GM21528 (cell line): ENCODE measurements around the gene LCN1.
"Not testable (repeated sequence)": the region's sequence is repeated elsewhere in the genome, so short reads cannot be mapped to it uniquely, and the experiment has no call there.

Experiments
- ATAC-seq: cut with Tn5 transposase; IDR thresholded peaks from one replicate; pipeline ENCODE4 v1.9.1; 2021; ENCODE audit warnings: mild to moderate bottlenecking, moderate library complexity; ENCODE audit not compliant: unreplicated experiment, low FRiP score

The LCN1 gene

DNA sequence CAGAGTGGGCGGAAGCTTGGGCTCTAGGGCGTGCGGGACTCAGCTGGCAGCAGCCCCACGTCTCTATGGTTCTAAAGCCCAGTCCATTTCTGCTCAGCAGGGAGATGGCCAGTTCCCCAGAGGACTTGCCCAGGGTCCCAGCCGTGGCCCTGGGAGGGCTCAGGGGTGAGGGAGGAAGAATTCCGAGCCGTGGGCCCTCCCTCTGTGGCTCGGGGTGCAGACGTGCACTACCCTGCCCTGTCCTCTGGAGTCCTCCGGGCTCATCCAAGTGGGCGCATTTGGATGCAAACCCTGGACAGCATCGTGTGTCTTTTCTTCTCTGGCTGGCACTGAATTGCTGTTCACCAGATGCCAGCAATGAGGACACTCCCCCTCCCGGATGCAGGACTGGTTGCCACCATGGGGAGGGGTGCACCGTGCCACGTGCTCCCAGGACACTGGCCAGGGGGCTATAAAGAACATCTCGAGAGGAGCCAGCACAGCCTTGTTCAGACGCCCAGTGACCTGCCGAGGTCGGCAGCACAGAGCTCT is 24.5 kb downstream of the LCN1 start, which contains the start of gene OBP2A:
TSS of gene OBP2A (plus strand) at position 481 of the 531 bp plus-strand sequence. CDS start 55 bp downstream, outside the sequence.
- ATAC-seq = not testable (repeated sequence)

DNA sequence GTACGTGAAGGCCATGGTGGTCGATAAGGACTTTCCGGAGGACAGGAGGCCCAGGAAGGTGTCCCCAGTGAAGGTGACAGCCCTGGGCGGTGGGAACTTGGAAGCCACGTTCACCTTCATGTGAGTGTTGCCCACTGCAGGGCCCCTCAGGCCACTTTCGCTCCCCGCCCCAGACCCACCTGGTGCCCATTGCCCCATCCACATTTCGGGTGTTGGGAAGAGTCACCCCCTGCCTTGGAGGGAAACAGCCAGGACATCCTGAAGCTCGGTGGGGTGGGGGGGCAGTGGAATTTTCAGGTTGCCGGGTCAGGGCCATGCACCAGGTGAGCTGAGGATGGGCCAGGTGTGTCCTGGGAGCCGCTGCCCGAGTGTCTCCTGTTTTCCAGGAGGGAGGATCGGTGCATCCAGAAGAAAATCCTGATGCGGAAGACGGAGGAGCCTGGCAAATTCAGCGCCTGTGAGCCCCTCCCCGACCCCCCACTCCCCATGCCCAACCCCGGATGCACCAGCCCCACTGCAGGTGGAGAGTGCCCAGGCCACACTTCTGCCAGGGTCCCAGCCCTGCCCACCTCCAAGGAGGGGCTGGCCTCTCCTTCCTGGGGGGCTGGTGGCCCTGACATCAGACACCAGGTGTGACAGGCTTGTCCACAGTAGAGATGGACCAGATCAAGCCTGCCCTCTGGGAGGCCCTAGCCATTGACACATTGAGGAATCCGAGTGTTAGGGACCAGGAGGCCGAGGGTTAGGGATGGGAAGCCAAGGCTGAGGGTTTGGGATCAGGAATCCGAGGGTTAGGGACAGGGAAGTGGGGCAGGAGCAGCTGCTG is 25.8 kb downstream of the LCN1 start:
- not testable (repeated sequence) for ATAC-seq

DNA sequence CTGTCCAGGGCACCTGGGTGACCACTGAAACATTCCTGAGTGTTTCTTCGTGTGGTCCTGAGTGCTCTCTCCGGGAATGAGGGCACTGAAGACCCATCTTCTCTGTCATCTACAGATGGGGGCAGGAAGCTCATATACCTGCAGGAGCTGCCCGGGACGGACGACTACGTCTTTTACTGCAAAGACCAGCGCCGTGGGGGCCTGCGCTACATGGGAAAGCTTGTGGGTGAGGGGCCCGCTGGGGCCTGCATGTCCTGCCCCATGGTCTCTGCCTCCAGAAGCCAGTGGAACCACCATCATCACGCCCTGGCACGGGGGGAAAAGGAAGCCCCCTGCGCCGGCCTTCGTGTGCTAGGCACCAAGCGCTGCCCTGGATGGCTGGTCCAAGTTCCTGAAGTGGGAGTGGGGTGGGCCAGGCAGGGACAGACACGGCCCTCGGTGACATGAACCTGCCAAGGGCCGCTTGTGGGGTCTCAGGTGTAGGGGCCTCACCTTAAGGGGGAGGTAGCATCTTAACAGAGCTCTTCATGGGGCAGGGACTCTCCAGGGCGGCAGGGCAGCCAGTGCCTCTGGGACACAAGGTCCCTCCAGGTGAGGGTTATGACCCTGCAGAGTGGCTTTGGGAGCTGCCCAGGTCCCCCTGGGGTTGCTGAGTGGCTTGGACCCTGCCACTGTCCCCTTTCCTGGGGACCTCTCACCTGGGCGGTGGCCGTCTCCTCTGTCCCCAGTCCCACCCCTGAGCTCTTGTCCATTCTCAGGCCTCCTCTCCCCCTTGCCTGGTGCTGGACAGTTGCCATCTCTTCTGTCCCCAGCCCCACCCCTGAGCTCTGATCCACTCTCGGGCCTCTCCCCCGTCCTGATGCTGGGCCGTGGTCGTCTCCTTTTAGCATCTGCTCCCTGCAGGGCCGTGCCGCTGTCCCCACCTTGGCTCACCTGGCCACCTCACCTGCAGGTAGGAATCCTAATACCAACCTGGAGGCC is 26.8 kb downstream of the LCN1 start:
- no peak for ATAC-seq

DNA sequence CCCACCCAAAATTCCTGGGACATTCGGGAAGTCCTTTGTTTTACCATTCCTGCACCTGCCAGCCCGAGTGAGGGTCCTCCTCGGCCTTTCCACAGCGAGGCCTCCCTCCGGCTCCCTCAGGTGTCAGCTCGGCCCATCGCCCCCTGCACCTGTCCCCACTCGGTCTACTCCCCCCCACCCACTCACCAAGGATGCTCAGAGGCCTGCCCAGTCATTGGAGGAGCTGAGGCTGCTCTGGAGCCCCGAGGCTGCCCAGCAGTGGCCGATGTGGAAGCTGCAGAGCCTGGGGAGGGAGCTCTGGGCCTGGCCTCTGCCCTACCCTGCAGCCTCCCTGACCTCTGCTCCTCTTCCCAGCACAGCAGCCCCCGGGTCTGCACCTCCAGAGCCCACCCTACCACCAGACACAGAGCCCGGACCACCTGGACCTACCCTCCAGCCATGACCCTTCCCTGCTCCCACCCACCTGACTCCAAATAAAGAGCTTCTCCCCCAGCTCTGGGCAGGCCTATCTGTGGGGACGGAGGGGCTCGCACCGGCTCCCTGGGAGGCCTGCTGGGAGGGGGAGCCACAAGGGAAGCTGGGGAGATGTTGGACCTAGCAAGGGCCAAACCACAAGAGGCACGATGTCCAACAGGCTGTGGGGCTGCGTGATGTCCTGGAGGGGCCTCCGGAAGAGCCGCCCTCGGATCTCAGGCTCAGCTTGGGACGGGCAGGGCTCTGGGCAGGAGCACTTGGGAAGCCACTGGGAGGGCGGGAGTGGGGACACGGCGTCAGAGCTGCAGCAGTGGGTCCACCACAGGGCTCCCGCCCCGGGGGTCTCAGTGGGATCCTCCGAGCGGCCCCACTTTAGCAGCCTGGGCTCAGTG is 28.5 kb downstream of the LCN1 start:
- ATAC-seq = not testable (repeated sequence)

DNA sequence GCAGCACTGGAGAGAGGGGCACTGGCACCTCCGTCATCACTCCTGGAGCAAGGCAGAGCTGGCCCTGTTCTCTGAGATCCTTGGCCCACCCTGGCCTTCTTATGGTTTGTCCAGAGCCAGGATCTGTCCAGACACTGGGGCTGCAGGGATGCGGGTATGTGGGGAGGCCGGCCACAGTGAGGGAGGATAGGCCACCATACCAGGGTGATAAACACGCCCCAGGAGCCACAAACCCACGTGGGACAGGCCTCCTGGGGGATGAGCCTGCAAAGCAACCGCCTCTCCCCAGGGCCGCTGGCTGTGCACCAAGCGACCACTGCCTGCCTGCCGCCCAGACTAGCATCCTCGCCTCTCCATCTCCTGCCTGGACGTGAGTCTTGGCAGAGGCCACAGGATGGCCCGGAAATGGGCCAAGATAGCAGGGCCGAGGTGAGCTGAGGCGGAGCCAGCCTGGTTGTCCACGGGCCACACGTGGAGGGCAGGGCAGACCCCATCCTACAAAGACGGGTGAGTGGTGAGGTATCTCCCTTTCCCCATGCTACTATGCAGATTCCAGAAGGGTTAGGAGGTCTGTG is 29.2 kb downstream of the LCN1 start:
- ATAC-seq = no peak

DNA sequence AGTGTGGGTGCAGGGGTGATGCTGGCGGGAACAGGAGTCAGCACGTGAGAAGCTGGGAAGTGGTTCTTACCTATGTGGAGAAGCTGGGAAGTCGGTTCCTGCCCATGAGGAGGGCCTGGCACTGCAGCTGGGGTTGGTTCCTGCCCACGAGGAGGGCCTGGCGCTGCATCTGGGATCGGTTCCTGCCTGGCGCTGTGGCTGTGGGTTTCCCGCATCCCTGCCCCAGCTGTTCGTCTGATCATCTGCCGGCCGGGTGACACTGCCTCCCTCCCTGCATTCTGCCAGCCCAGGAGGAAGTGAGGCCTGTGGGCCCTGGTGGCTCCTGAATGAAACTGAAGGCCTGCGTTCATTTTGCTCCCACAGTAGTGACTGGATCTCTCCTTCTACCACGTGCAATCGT is 29.8 kb downstream of the LCN1 start:
- no peak for ATAC-seq

DNA sequence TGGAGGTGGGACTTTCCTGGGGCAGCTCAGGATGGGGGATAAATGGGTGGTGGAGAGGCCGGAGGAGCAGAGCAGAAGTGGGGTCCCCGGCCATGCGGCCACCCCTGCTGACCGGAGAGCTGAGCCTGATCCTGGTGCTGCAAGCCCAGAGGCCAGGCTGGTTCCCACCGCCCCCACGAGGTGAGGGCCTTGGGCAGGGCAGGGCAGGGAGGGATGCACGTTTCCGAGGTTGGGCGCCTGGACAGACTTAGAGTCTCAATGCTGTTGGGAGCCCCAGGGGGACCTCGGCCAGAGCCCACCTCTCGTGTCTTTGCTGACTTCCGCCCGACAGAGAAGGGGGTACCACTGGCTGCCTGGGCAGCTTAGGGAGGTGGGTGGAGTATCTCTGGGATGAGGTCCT is 30.2 kb downstream of the LCN1 start:
- ATAC-seq = no peak

DNA sequence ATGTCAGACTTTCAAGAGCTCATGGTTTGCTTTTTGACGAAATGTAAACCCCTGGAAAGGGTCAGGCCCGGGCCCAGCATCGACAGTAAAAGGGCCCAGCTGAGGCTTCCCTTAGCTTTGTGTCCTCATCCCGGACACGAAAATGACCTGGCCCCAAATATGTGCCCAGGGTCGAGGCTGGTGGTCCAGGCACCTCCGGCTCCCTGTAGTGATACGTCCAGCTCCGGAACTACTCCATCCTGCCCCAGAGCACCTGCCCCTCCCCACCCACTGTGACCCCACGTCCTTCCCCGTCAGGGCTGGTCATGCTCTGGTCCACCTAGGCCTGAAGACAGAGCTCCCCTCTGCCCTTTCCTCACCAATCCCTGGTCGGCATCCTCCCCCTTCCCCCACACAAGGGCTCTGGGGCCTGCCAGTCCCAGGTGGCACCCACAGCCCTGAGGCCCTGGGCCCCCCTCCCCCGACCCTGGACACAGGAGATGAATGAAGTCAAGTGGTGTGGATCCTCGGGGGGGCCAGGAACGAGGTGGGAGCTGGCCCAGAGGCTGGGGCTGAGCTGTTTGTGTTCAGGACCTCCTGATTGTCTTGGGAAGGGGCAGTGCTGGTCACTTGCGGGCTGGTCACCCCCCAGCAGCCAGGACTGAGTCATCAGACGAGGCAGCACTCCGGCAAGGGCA is 30.9 kb downstream of the LCN1 start:
- no peak for ATAC-seq

DNA sequence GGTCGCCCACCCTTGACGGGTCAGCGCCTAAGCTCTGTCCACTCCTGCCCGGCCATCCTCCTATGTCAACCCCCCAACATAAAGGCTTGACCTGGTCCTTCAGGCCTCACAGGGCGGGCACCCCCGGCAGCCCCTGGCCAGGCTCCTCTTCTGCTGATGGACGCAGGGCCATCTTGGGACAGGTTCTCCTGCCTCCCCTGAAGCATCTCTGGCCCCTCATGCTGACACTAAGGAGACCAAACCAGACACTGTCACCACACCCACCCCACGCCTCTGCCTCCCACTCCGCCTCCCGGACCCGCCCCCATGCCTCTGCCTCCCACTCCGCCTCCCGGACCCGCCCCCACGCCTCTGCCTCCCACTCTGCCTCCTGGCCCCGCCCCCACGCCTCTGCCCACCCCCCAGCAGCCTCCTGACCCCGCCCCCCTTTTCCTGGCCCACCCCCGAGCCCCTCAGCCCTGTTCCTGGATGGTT is 31.5 kb downstream of the LCN1 start:
- no peak for ATAC-seq

DNA sequence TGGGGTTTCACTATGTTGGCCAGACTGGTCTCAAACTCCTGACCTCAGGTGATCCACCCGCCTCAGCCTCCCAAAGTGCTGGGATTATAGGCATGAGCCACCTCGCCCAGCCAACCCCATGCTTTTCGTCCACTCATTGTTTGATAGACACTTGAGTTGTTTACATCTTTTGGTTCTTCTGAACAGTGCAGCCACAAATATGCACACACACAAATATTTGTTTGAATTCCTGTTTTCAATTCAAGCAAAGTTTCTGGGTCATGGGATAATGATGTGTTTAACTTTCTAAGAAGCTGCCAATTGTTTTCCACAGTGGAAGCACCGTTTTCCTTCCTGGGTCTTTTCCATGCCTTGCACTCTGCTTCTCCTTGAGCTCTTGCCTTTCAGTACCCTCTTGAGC is 33.5 kb downstream of the LCN1 start:
- no peak for ATAC-seq

DNA sequence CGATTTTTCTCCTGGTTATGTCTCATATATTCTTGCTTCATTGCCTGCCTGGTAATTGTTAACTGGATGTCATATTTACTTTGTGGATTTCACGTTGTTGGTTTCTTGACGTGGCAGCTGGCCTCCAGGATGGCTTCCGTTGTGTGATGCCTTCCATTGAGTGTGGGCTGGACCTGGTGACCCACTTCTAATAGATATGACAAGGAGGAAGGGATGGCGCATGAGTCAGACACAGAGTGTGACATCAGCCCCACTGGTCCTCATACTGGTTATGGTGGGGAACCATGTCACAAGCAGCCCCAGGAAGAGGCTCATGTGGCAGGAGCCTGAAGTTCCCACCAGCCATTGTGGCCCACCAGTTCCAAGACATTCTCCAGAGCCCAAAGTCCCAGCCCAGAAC is 34.0 kb downstream of the LCN1 start:
- ATAC-seq = no peak

DNA sequence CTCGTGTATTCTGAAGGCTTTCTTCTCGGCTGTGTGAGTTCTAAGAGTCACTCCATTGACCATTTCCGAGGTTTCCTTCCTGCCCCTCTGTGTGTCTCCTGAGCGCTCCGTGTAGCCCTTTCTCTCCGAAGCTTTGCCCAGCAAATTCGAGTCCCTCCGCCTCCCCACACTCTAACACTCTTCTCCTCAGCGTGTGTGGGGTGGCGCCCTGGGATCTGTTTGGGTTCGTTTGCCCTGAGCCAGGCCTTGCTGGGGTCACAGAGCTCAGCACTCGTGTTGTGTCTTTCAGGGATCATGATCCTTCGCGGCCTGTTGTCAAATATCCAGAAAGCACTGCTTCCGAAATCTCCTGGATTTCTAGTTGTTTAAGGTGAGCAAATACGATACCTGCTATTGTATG is 34.7 kb downstream of the LCN1 start:
- ATAC-seq = no peak

DNA sequence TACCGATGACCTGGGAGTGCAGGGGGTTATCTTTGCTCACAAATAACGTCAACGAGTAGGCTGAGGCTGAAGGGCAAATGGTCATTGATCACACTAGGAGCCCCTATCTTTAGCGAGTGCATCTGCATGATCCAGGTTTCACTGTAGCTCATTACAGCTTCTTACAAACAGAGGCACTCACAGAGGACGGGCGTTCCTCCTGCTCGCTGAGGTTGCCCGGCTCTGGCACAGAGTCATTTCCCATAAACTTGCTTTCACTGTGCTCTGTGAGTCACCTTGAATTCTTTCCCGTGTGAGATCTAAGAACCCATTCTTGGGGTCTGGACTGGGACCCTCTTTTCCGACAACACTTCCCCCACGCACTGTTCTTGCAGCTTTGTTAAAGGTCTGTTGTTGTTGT is 38.4 kb downstream of the LCN1 start:
- ATAC-seq = no peak

DNA sequence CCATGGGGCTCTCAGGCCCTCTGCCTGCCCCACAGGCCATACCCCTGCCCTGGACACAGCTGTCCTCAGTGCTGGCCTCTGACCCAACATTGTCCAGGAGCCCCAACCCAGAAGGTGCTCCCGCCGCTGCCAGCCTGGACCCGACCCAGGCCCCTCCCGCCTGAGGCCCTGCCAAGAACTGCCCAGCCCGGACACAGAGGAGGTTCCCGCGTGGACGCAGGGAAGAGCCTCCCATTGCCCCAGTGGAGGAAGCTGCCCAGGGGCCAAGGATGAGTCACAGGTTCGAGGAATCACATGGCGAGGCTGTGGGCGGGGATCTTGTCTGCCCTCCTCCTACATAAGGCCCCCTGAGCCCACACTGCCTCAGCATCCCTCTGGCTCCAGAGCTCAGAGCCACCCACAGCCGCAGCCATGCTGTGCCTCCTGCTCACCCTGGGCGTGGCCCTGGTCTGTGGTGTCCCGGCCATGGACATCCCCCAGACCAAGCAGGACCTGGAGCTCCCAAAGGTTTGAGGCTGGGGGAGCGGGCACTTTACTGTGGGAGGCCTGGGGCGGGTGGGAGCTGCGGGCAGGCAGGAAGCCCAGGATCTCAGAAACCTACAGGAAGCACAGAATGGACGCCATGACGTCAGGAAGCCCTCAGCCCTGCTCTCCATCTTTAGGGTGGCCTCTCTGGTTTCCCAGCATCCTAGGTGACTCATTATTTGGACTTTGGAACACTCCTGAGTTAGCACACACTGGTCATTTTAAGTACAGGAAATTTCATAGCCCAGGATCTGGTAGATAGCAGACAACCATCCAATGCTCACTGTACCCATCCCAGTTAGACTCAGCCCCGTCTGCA is 40.4 kb downstream of the LCN1 start, which contains the start of gene PAEP:
TSS of gene PAEP (plus strand) at position 366 of the 844 bp plus-strand sequence.
- no peak for ATAC-seq

DNA sequence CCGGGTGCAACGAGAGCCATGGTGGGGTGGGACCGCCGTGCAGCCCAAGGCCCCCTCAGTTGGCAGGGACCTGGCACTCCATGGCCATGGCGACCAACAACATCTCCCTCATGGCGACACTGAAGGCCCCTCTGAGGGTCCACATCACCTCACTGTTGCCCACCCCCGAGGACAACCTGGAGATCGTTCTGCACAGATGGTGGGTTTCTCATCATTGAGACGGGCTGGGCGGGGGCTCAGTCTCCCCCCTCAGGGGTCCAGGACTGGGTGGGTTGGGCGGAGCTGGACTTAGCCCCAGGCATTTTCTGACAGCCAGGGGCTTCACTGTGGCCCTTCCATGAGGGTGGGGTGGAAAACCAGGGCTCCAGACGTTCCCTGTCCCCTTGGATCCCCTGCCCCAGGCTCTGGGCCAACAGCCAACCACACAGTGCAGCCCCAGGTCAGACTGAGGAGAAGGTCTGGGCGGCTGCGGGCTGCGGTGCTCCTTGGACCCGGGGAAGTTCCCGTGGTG is 41.0 kb downstream of the LCN1 start:
- ATAC-seq = no peak

DNA sequence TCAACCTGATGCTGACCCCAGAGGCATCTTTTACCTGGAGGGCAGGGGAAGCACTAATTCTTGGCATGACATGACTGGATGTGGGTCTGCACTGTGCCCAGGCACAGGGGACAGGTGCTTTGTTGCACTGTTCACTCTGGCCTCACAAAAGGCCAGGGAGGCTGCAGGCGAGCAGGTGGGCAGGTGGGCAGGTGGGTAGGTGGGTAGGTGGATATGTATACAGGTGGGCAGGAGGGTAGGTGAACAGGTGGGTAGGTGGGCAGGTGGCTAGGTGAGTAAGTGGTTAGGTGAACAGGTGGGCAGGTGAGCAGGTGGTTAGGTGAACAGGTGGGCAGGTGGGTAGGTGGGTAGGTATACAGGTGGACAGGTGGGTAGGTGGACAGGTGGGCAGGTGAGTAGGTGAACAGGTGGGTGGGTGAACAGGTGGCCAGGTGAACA is 41.8 kb downstream of the LCN1 start:
- ATAC-seq = no peak

DNA sequence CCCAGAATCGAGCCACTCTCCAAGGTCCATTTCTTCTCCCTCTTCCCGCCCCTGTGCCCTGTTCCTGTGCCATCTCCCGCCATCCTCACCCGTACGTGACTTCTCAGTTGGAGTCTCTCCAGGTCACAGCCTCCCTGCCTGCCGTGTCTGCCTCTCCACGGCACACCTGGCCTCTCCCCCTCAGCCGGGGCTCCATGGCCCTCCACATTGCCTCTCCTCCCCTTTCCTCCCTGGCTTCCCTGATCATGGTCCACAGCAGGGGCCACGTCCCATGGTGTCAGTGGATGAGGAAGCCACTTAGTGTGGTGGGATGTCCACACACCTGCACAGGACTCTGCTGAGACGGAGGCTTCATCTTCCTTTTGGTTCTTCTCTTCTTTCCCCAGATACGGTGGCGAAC is 42.6 kb downstream of the LCN1 start:
- ATAC-seq = no peak

DNA sequence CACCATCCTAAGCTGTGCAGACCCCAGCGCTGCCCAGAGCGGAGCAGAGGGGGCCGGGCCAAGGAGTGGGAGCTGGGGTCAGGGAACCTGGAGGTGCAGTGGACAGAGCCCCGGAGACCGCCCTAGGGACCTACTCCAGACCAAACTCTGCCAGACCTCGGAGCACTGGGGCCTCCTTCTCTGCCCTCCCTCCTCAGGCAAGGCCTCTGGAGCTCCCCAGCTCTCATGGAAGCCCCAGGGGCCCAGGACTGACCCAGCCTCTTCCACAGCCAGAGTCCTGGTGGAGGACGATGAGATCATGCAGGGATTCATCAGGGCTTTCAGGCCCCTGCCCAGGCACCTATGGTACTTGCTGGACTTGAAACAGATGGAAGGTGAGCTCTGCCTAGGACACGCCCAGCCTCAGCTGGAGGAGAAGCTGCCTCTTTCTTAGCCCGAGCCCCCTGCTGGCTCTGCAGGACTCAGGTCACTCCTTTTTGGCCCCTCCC is 43.9 kb downstream of the LCN1 start:
- ATAC-seq = no peak
